ENCODE data around the gene MAP3K2. TPM values are rescaled to one million over a fixed set of nuclear protein-coding genes. Genes with fewer than 3 reads are reported as not detected.

MAP3K2 gene
- total RNA-seq, 1 experiment from 2014 or later: 23.6 TPM

GRCh38 chr2:127280693-127281092 is 107.1 kb downstream of the MAP3K2 start:
- DNase-seq (ENCODE audit: low read depth): no peak
- in situ Hi-C loops (cut with HindIII; ENCODE audit: low pct_unique_long_range_greater_than_20kb, low sequenced_read_pairs): no loop called here

- no peak for DNase-seq (ENCODE audit: low read depth)
- in situ Hi-C loops (cut with HindIII; ENCODE audit: low pct_unique_long_range_greater_than_20kb, low sequenced_read_pairs): no loop called here
These were observed 108.0 kb downstream of the MAP3K2 start for GRCh38 chr2:127279781-127280180.

DNA sequence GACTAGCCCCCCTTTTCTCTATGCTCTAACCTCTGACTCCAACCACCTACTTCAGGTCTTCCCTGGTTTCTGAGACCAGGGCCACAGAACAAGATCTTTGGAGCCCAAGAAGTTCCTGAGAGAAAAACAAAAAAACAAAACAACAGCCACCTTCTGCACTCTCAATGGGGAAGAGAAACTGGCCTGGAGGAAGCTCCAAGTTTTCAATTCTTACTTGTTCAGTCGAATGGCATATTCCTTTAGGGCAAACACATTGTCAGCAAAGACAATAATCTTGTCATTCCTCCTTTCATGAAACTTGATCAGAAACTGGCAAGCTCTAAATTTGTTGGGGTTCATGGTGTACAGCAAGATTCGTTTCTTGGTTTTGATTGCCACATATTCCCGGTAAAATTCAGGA is 108.8 kb downstream of the MAP3K2 start:
- in situ Hi-C loops (cut with HindIII; ENCODE audit: low pct_unique_long_range_greater_than_20kb, low sequenced_read_pairs): no loop called here
- DNase-seq (ENCODE audit: low read depth): no peak

- in situ Hi-C loops (cut with HindIII; ENCODE audit: low pct_unique_long_range_greater_than_20kb, low sequenced_read_pairs): no loop called here
- DNase-seq (ENCODE audit: low read depth): no peak
These were observed 110.7 kb downstream of the MAP3K2 start for GRCh38 chr2:127277028-127277427.

DNA sequence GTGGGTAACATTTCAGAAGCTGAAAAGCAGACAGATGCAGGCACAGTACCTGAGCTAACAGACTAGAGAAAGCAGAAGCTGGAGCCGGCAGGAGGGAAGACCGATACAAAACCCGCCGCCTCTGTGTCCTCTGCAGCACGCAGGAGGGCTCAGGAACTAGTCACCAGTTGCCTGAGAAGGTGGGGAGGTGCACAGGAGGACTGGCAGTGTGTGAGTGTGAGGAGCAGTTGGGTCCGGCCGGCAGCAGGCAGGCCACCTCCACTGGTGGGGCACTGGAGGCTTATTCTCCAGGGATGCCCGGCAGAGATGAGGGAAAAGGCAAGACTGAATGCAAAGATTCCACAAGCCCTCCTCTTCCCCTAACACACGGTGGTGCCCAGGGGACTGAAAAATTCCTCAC is 112.0 kb downstream of the MAP3K2 start:
- in situ Hi-C loops (cut with HindIII; ENCODE audit: low pct_unique_long_range_greater_than_20kb, low sequenced_read_pairs): no loop called here
- no peak for DNase-seq (ENCODE audit: low read depth)

GRCh38 chr2:127275356-127275755 is 112.4 kb downstream of the MAP3K2 start:
- in situ Hi-C loops (cut with HindIII; ENCODE audit: low pct_unique_long_range_greater_than_20kb, low sequenced_read_pairs): no loop called here
- DNase-seq (ENCODE audit: low read depth): no peak

- no peak for DNase-seq (ENCODE audit: low read depth)
- in situ Hi-C loops (cut with HindIII; ENCODE audit: low pct_unique_long_range_greater_than_20kb, low sequenced_read_pairs): no loop called here
These were observed 117.1 kb downstream of the MAP3K2 start for GRCh38 chr2:127270663-127271062.

DNA sequence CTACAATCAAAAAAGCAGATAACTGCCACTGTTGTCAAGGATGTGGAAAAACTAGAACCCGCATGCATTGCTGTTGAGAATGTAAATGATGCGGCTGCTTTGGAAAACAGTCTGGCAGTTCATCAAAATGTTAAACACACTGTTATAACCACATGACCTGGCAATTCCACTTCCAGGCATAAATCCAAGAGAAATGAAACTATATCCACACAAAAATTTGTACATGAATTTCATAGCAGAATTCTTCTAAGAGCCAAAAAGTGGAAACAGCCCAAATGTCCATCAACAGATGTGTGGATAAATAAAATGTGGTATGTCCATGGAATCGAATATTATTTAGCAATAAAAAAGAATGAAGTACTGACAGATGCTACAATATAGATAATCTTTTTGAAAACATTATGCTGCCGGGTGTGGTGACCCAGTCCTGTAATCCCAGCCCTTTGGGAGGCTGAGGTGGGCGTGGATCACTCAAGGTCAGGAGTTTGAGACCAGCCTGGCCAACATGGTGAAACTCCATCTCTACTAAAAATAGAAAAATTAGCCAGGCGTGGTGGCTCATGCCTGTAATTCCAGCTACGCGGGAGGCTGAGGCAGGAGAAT is 125.9 kb downstream of the MAP3K2 start:
- DNase-seq (ENCODE audit: low read depth): no peak
- in situ Hi-C loops (cut with HindIII; ENCODE audit: low pct_unique_long_range_greater_than_20kb, low sequenced_read_pairs): no loop called here

- in situ Hi-C loops (cut with HindIII; ENCODE audit: low pct_unique_long_range_greater_than_20kb, low sequenced_read_pairs): no loop called here
- DNase-seq (ENCODE audit: low read depth): no peak
These were observed 128.4 kb downstream of the MAP3K2 start for GRCh38 chr2:127259355-127259754.

GRCh38 chr2:127256866-127257265 is 130.9 kb downstream of the MAP3K2 start:
- in situ Hi-C loops (cut with HindIII; ENCODE audit: low pct_unique_long_range_greater_than_20kb, low sequenced_read_pairs): no loop called here
- no peak for DNase-seq (ENCODE audit: low read depth)

- in situ Hi-C loops (cut with HindIII; ENCODE audit: low pct_unique_long_range_greater_than_20kb, low sequenced_read_pairs): no loop called here
- DNase-seq (ENCODE audit: low read depth): no peak
These were observed 131.4 kb downstream of the MAP3K2 start for GRCh38 chr2:127256381-127256780.

GRCh38 chr2:127255721-127256120 is 132.1 kb downstream of the MAP3K2 start:
- in situ Hi-C loops (cut with HindIII; ENCODE audit: low pct_unique_long_range_greater_than_20kb, low sequenced_read_pairs): no loop called here
- no peak for DNase-seq (ENCODE audit: low read depth)

GRCh38 chr2:127255146-127255545 is 132.6 kb downstream of the MAP3K2 start:
- in situ Hi-C loops (cut with HindIII; ENCODE audit: low pct_unique_long_range_greater_than_20kb, low sequenced_read_pairs): no loop called here
- no peak for DNase-seq (ENCODE audit: low read depth)

DNA sequence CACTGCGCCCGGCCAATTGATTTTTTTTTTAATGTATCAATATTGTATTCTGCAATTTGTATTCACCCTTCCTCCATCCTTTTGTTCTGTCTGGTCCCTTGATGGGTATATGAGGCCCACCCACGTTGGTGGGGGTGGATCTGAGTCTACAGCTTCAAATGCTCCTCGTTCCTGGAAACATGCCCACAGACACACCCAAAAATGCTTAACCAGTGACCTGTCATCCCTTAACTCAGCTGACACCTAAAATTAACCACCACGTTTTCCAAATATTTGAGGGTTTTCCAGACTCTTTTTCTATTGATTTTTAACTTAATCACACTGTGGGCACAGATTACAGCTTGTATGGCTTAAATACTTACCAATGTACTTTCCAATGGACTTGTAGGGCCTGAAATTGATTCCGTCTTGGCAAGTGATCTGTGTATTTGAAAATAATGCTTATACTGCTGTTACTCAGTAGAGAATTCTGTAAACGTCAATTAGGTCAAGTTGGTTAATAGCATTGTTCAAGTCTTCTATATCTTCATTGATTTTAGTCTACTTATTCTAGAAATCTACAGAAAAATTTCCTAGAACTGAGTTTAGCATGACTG is 133.3 kb downstream of the MAP3K2 start:
- DNase-seq (ENCODE audit: low read depth): peak; percentile 3
- in situ Hi-C loops (cut with HindIII; ENCODE audit: low pct_unique_long_range_greater_than_20kb, low sequenced_read_pairs): no loop called here

Other genes starting within 250 kb of the MAP3K2 start
- 2.9 and 3.0 TPM in 2 replicates for gene CYP27C1, start 167.7 kb downstream of the MAP3K2 start, total RNA-seq (2014; rRNA removed; shearing (Covaris generic); ENCODE audit: low replicate concordance)
- gene ERCC3, start 93.8 kb downstream of the MAP3K2 start, total RNA-seq (2014; rRNA removed; shearing (Covaris generic); ENCODE audit: low replicate concordance): 24.1 and 49.6 TPM in 2 replicates
- gene PROC, start 30.5 kb upstream of the MAP3K2 start, total RNA-seq (2014; rRNA removed; shearing (Covaris generic); ENCODE audit: low replicate concordance): 0.44 and 1.7 TPM in 2 replicates
- gene IWS1, start 138.5 kb upstream of the MAP3K2 start, total RNA-seq (2014; rRNA removed; shearing (Covaris generic); ENCODE audit: low replicate concordance): 11.0 and 34.9 TPM in 2 replicates
- gene MYO7B, start 147.7 kb upstream of the MAP3K2 start, total RNA-seq (2014; rRNA removed; shearing (Covaris generic); ENCODE audit: low replicate concordance): not detected in 2 replicates